ENCODE measurements around the gene RCSD1. TPM values are rescaled to one million over a fixed set of nuclear protein-coding genes. Genes with fewer than 3 reads are reported as not detected.
A peak's percentile ranks its signal among the peaks of the same experiment; 100 is the strongest.

The RCSD1 gene
- polyA plus RNA-seq, 3 donors: 116 to 218 (median 216) TPM

GRCh38 chr1:167706363-167706762, 76.3 kb downstream of the RCSD1 start:
- peaks cover 50 to 64% of the 10 kb centered on the region in 2 donors for H3K36me3 Mint-ChIP-seq
- peaks cover 19% of the 10 kb centered on the region for H3K79me2 ChIP-seq (ENCODE audit: insufficient read depth, low read length)
- no peak overlapping the region for H3K4me3 ChIP-seq (replicated peaks in 1 of 3; ENCODE audit: low read depth in 2 of 3, low read length in 3 of 3)
- DNase-seq: no peak
- peaks cover 55 to 60% of the 10 kb centered on the region in 2 donors for H3K36me3 ChIP-seq (replicated peaks in 1 of 2; ENCODE audit: control insufficient read depth in 1 of 2, insufficient read depth in 2 of 2, low read length in 2 of 2)
- H3K4me2 ChIP-seq (replicated peaks; ENCODE audit: extremely low read depth, low read length, poor library complexity, severe bottlenecking): no peak overlapping the region
- H2AFZ ChIP-seq (ENCODE audit: insufficient read depth, low read depth, low read length, poor library complexity, severe bottlenecking): no peak overlapping the region
- no CpG with 5 or more reads among the region's 2 CpGs for WGBS (ENCODE audit: insufficient coverage)
- H3K4me1 Mint-ChIP-seq: peaks cover 23% of the 10 kb centered on the region
- H3K27me3 ChIP-seq (ENCODE audit: control insufficient read depth in 2 of 2, insufficient read depth in 2 of 2, low read length in 2 of 2): no peaks in the 10 kb centered on the region
- H3K4me3 Mint-ChIP-seq: no peak overlapping the region
- peaks cover 0 to 2% (median 0%) of the 10 kb centered on the region in 3 donors for H3K27me3 Mint-ChIP-seq (ENCODE audit: low read depth in 3 of 3)
- H3K9me3 Mint-ChIP-seq: no peaks in the 10 kb centered on the region
- peaks cover 80% of the 10 kb centered on the region for H4K20me1 ChIP-seq (ENCODE audit: insufficient read depth, low read length)
- peaks cover 16% of the 10 kb centered on the region in 2 donors for H3K4me1 ChIP-seq (ENCODE audit: control insufficient read depth in 1 of 2, insufficient read depth in 2 of 2, low read length in 2 of 2)
- peak overlapping the region in 1 of 2 donors; percentile 28 for H3K27ac ChIP-seq (ENCODE audit: low read depth in 1 of 2, low read length in 2 of 2)
- no peak for TF ChIP-seq CTCF (IDR thresholded peaks at IDR 0.05)
- H3K27ac Mint-ChIP-seq: no peak overlapping the region
- intact Hi-C loops (cut with micrococcal nuclease): no loop called here
- H3K9ac ChIP-seq (ENCODE audit: insufficient read depth, low read length, poor library complexity, severe bottlenecking): no peak overlapping the region
- no peaks in the 10 kb centered on the region for H3K9me3 ChIP-seq (replicated peaks in 1 of 2; ENCODE audit: control insufficient read depth in 1 of 2, insufficient read depth in 1 of 2, low read length in 2 of 2)

DNA sequence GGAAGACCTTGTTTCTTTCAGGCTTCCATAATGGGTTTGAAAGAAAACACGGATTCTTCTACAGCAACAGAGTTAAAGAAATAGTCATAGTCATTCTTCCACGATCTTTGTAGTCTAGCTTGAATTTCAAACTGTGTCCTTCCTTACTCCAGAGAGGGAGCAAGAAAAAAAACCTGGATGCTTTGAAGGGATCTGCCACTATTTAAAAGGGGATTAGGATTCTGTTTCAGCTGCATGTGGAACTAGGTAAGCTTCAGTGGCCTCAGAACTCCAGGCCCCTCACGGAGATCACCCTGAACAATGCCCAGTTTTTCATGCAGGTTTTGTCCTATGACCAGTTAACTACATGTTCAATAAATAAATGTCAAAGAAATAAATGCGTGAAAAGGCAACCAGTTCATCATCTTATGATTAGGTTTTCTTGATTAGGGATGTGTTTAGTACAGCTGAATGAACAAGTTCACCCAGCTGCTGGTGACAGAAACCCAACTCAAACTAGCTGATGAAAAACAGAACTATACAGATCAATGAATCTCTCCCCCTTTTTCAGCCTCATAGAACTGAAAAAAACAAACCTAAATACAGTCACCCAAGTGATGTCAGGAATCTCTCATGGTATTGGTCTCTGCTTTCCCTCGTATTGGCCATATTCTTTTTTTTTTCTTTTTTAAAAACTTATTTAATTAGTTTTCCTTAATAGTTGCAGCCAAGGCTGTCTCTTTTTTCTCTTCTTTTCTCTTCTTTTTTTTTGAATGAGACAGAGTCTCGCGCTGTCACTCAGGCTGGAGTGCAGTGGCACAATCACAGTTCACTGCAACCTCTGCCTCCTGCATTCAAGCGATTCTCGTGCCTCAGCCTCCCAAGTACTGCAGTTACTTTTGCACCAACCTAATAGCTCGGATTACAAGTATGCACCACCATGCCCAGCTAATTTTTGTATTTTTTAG, 77.2 kb downstream of the RCSD1 start:
- Histone ChIP-seq H3K79me2 (ENCODE audit: insufficient read depth, low read length) (peaks cover 11% of the 10 kb centered on the region), H3K4me1 (ENCODE audit: control insufficient read depth in 1 of 2, insufficient read depth in 2 of 2, low read length in 2 of 2) (peaks cover 16% of the 10 kb centered on the region in 2 donors), H3K36me3 (replicated peaks in 1 of 2; ENCODE audit: control insufficient read depth in 1 of 2, insufficient read depth in 2 of 2, low read length in 2 of 2) (peaks cover 47 to 51% of the 10 kb centered on the region in 2 donors), H3K27ac (ENCODE audit: low read depth in 1 of 2, low read length in 2 of 2) (peak overlapping the region in 1 of 2 donors; percentile 15), H4K20me1 (ENCODE audit: insufficient read depth, low read length) (peaks cover 72% of the 10 kb centered on the region), H3K27me3 (ENCODE audit: control insufficient read depth in 2 of 2, insufficient read depth in 2 of 2, low read length in 2 of 2) (no peaks in the 10 kb centered on the region), H3K4me3 (replicated peaks in 1 of 3; ENCODE audit: low read depth in 2 of 3, low read length in 3 of 3) (no peak overlapping the region), H3K4me2 (replicated peaks; ENCODE audit: extremely low read depth, low read length, poor library complexity, severe bottlenecking) (no peak overlapping the region), H2AFZ (ENCODE audit: insufficient read depth, low read depth, low read length, poor library complexity, severe bottlenecking) (no peak overlapping the region), H3K9ac (ENCODE audit: insufficient read depth, low read length, poor library complexity, severe bottlenecking) (no peak overlapping the region), H3K9me3 (replicated peaks in 1 of 2; ENCODE audit: control insufficient read depth in 1 of 2, insufficient read depth in 1 of 2, low read length in 2 of 2) (no peaks in the 10 kb centered on the region)
- Mint-ChIP-seq H3K27ac (peak overlapping the region in 4 of 7 donors; percentile 33 to 68 (median 54)), H3K4me1 (peaks cover 23% of the 10 kb centered on the region), H3K9me3 (no peaks in the 10 kb centered on the region), H3K4me3 (no peak overlapping the region), H3K36me3 (peaks cover 44 to 56% of the 10 kb centered on the region in 2 donors), H3K27me3 (ENCODE audit: low read depth in 3 of 3) (peaks cover 0 to 2% (median 0%) of the 10 kb centered on the region in 3 donors)
- no peak for DNase-seq
- intact Hi-C loops (cut with micrococcal nuclease): no loop called here
- 80% methylated on average over 2 of the region's 10 CpGs for WGBS (ENCODE audit: insufficient coverage)
- no peak for TF ChIP-seq CTCF (IDR thresholded peaks at IDR 0.05)

Data from CD14-positive monocyte (primary cell).